Fibroblast of the aortic adventitia (primary cell): Measurements from ENCODE around the gene PDCD2. TPM values are rescaled to one million over a fixed set of nuclear protein-coding genes. Genes with fewer than 3 reads are reported as not detected.
"Not testable (repeated sequence)": the region's sequence is repeated elsewhere in the genome, so short reads cannot be mapped to it uniquely, and the experiment has no call there.

ENCODE experiments used
- DNase-seq: peaks from one replicate; pipeline ENCODE4 v3.0.0-alpha.2; 2010; ENCODE audit warnings: low read depth
- H3K4me3 ChIP-seq: 2 replicates; pipeline ENCODE4 v1.5.1; 2011; ENCODE audit warnings: low read depth, mild to moderate bottlenecking, control low read depth, low read length, moderate library complexity
- total RNA-seq: library from RNA; depleted of rRNA; stranded (reverse); fragments of >200 nt; gene quantifications from 2 replicates; pipeline ENCODE4 v1.2.3, GENCODE V29; 2012; ENCODE audit warnings: low replicate concordance
- TF ChIP-seq, protein P1 (sequence below): IDR thresholded peaks from 2 replicates; pipeline ENCODE4 v1.5.1; 2011; ENCODE audit warnings: mild to moderate bottlenecking, low read length, control low read depth, inconsistent platforms; ENCODE audit not compliant: insufficient read depth

Gene PDCD2
- total RNA-seq, 1 donor, result 65.1 TPM

DNA sequence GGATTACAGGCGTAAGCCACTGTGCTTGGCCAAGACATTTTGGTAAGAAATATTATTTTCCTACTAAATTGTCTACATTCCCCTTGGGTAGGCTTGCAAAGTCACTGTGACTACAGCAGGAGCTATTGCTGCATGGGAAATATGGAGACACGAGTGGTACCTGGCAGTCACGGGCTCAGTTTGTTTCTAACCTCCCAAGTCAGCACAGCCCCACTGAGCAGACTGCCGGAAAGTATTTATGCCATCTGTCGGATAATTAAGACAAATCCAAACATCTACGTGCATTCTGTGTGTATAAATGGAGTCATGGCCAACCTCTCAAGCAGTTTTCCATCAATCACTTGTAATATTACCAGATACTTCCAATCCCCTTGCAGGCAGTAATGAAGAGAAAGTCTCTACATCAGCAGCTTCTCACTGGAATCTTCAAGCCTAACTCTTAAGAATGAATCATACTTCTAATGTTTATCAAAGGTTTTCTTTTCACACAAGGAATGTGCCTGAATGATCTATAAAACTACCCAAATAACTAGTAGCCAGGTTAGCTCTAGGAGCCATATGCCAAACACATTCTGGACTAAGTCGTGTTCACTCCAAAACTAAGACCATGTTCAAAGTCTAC is 51.5 kb downstream of the PDCD2 start:
- DNase-seq, result no peak
- H3K4me3 ChIP-seq, result no peak overlapping the region
- TF ChIP-seq, protein P1, sequence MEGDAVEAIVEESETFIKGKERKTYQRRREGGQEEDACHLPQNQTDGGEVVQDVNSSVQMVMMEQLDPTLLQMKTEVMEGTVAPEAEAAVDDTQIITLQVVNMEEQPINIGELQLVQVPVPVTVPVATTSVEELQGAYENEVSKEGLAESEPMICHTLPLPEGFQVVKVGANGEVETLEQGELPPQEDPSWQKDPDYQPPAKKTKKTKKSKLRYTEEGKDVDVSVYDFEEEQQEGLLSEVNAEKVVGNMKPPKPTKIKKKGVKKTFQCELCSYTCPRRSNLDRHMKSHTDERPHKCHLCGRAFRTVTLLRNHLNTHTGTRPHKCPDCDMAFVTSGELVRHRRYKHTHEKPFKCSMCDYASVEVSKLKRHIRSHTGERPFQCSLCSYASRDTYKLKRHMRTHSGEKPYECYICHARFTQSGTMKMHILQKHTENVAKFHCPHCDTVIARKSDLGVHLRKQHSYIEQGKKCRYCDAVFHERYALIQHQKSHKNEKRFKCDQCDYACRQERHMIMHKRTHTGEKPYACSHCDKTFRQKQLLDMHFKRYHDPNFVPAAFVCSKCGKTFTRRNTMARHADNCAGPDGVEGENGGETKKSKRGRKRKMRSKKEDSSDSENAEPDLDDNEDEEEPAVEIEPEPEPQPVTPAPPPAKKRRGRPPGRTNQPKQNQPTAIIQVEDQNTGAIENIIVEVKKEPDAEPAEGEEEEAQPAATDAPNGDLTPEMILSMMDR, result no peak

DNA sequence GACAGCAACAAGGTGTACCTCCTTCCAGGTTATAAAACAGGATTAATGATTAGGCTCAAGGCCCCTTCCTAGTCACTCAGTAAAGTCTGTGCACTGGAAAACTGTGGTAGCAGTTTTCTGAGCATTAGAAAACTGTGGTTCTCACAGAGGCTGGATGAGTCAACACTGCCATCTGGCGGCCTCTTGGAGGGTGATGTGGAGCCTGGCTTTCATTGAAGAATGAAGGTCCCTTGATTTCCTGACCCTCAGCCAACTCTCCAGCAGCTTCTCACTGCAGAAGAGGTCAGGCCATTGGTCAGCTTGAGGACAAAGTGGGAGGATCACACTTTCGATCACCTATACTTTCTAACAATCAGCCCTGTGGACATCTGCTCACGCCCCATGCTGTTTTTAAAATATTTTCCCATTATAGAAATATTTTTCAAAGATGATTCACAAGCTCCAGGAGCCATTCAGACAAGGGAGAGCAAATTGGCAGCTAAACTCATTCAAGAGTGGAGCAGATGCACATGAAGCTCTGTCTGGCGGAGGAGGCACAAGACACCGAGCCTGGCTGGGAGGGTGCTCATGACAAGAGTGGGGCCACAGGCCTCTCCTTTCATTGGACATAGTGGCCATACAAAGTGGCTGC is 54.5 kb downstream of the PDCD2 start:
- DNase-seq, result peak; percentile 79
- H3K4me3 ChIP-seq, result no peak overlapping the region
- TF ChIP-seq, protein P1, result peak; percentile 95

DNA sequence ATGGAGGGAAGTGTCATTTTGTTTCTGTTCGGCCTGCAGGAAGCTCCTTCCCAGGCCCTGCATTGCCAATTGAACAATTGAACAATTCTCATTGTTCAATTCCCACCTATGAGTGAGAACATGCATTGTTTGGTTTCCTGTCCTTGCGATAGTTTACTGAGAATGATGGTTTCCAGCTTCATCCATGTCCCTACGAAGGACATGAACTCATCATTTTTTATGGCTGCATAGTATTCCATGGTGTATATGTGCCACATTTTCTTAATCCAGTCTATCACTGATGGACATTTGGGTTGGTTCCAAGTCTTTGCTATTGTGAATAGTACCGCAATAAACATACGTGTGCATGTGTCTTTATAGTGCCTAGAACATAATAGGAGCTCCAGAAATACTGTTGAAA is 56.4 kb downstream of the PDCD2 start:
- DNase-seq, result not testable (repeated sequence)

DNA sequence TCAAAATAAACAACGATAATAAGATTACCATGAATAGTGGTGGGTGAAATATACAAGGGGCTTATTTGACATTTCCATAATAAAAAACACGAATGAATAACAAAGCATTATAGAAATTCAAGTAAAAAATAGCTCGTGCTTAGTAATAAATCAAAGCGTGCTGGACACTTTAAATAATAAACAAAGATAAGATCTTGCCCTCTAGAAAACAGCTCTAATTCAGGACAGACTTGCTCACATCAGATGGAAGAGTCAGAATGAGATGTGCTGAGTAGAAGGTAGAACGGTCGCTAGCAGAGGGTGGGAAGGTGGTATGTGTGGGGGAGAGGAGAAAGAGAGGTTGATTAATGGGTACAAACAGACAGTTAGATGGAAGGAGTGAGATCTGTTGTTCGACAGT is 58.6 kb downstream of the PDCD2 start:
- TF ChIP-seq, protein P1, result no peak
- DNase-seq, result no peak
- no peak overlapping the region for H3K4me3 ChIP-seq

More for the DNA sequence above, 56.4 kb downstream of the PDCD2 start:
- H3K4me3 ChIP-seq, result not testable (repeated sequence)

Other genes starting within 250 kb of the PDCD2 start
- 96.8 and 248 TPM in 2 replicates for gene PSMB1, start 31.3 kb downstream of the PDCD2 start, total RNA-seq
- gene TBP, start 30.3 kb downstream of the PDCD2 start, total RNA-seq, result 4.0 and 16.8 TPM in 2 replicates